AG04450 (cell line): ENCODE measurements around the gene CDC42BPB. TPM values are rescaled to one million over a fixed set of nuclear protein-coding genes. Genes with fewer than 3 reads are reported as not detected.

Source experiments
- CTCF ChIA-PET: fragments of 300-600, 350-600 bp; formaldehyde crosslinking; extraction: SDS; loops from one replicate; lab custom pipeline; 2022; ENCODE audit warnings: antibody characterized with exemption, inconsistent platforms; lab: Charles Lee
- POLR2A ChIA-PET: fragments of 350-600 bp; formaldehyde crosslinking; extraction: SDS; loops from one replicate; lab custom pipeline; 2021; ENCODE audit warnings: antibody characterized with exemption, inconsistent platforms; lab: Yijun Ruan, JAX
- DNase-seq: peaks from one replicate; pipeline ENCODE4 v3.0.0-alpha.2; 2011; ENCODE audit warnings: low read depth, low spot score
- H3K27ac ChIP-seq: one replicate; pipeline ENCODE4 v1.5.1; 2012; ENCODE audit warnings: low read depth, low read length, control low read depth
- H3K27me3 ChIP-seq: one replicate; pipeline ENCODE4 v1.6.0; 2012; ENCODE audit warnings: low read length; ENCODE audit not compliant: control insufficient read depth, insufficient read depth
- H3K4me3 ChIP-seq: 2 replicates; pipeline ENCODE4 v1.5.1; 2011; ENCODE audit warnings: mild to moderate bottlenecking, low read depth, low read length, control low read depth
- H3K9me3 ChIP-seq: 2 replicates; pipeline ENCODE4 v1.5.1; 2012; ENCODE audit warnings: low read length; ENCODE audit not compliant: control insufficient read depth, insufficient read depth
- polyA plus RNA-seq: library from polyadenylated mRNA; depleted of rRNA; stranded (reverse); fragments of >200 nt; gene quantifications from 2 replicates; pipeline ENCODE4 v1.2.3, GENCODE V29; 2011
- TF ChIP-seq, protein P1 (sequence below): IDR thresholded peaks from 2 replicates; pipeline ENCODE4 v1.5.1; 2011; ENCODE audit warnings: low read depth, low read length, control low read depth, inconsistent platforms

Gene CDC42BPB
- polyA plus RNA-seq, 1 experiment, result 57.0 TPM

DNA sequence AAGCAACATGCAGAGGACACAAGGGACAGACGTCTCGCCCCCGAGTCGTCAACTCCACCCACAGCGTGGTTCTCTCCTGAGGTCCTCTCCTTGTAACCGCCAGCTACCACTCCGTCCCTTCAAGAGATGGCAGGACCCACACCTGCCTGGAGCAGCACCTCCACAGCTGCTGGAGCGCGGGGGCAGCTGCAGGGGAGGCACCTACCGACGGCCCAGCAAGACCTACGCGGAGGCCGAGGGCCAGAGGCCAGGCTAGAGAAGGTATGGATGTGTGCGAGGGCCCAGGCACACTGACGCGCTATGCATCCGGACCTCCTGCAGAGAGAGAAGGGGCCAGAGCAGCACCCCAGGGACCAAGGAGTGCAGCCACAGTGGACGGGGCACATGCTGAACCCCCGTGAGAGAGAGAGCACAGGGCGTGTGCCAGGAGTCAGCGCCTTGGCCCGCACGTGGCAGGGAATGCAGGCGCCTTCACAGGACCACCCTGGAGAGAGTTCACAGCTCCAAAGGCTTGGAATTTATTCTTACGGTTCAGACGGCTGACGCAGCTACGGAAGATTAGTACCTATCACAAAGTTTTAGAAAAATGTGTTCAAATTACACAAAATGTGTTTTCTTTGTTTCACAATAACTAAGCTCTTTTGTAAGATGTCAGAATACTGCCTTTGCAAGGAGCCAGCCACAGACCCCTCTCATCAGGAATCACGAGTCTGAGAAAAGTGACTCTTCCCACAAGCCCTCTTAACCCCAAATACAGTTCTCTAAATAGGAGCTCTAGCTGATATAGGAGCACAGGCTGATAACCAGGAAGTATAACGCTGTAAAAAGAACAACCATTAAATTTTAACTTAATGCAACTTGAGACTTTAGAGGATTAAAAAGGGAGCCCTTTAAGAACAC is 36.8 kb downstream of the CDC42BPB start:
- CTCF ChIA-PET, result no interaction called here
- TF ChIP-seq, protein P1, sequence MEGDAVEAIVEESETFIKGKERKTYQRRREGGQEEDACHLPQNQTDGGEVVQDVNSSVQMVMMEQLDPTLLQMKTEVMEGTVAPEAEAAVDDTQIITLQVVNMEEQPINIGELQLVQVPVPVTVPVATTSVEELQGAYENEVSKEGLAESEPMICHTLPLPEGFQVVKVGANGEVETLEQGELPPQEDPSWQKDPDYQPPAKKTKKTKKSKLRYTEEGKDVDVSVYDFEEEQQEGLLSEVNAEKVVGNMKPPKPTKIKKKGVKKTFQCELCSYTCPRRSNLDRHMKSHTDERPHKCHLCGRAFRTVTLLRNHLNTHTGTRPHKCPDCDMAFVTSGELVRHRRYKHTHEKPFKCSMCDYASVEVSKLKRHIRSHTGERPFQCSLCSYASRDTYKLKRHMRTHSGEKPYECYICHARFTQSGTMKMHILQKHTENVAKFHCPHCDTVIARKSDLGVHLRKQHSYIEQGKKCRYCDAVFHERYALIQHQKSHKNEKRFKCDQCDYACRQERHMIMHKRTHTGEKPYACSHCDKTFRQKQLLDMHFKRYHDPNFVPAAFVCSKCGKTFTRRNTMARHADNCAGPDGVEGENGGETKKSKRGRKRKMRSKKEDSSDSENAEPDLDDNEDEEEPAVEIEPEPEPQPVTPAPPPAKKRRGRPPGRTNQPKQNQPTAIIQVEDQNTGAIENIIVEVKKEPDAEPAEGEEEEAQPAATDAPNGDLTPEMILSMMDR, result no peak

GRCh38 chr14:103019826-103020225 is 37.5 kb downstream of the CDC42BPB start:
- POLR2A ChIA-PET, result no interaction called here
- Histone ChIP-seq H3K27ac (no peak overlapping the region), H3K27me3 (no peaks in the 10 kb centered on the region), H3K9me3 (no peaks in the 10 kb centered on the region; the same call in 1 of the 2 replicates), H3K4me3 (no peak overlapping the region)
- CTCF ChIA-PET, result no interaction called here
- DNase-seq, result no peak
- TF ChIP-seq, protein P1, result no peak

More for the DNA sequence above, 36.8 kb downstream of the CDC42BPB start:
- POLR2A ChIA-PET, result interaction anchor here (0.7 kb wide), 1 partner anchor 37 kb away, joined by 7 read pairs; the partner anchor contains the start of gene CDC42BPB
- H3K27me3 ChIP-seq, result no peaks in the 10 kb centered on the region
- H3K27ac ChIP-seq, result no peak overlapping the region
- H3K9me3 ChIP-seq, result no peaks in the 10 kb centered on the region; the same call in 1 of the 2 replicates
- no peak overlapping the region for H3K4me3 ChIP-seq
- DNase-seq, result no peak

DNA sequence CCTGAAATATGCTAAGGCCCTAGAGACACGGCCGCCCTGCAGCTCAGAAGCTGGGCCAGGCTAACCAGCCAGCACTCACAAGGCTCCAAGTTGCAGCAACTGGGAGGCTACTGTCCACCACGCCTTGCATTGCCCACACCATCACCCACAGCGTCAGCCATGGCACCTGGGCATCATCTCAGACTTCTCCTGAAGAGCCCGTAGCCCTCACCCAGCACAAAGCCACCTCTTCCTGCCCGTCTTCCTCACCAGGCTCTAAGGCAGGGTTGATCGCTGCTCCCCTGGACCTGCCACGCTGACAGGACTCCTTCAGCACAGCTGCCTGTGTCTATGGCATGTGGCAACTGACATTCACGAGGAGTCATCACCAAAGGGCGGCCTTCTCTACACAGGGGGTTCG is 38.1 kb downstream of the CDC42BPB start:
- Histone ChIP-seq H3K27ac (no peak overlapping the region), H3K27me3 (no peaks in the 10 kb centered on the region), H3K9me3 (no peaks in the 10 kb centered on the region; the same call in 1 of the 2 replicates), H3K4me3 (no peak overlapping the region)
- DNase-seq, result no peak
- TF ChIP-seq, protein P1, result no peak
- ChIA-PET POLR2A (no interaction called here), CTCF (no interaction called here)

DNA sequence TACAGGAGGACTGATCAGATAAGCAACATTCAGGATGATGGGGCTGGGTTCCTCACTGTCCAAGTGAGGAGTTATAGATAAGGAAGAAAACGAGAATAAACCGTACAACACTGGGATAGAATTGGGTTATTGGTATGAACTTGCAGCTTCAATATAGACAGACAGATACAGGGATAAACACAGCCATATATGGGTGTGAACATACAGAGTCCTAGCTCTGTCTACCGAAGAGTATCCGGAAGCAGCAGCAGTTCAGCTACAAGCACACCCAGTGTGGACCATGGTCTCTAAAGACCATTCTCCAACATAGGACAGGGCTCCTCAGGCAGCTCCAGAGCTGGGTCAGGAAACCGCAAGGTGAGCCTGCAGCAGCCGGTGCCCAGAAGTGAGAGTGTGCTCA is 40.8 kb downstream of the CDC42BPB start:
- no peak for DNase-seq
- Histone ChIP-seq H3K9me3 (no peaks in the 10 kb centered on the region; the same call in 1 of the 2 replicates), H3K27me3 (no peaks in the 10 kb centered on the region), H3K4me3 (no peak overlapping the region), H3K27ac (no peak overlapping the region)
- CTCF ChIA-PET, result no interaction called here
- POLR2A ChIA-PET, result interaction anchor here (0.6 kb wide), 1 partner anchor 373 kb away, joined by 4 read pairs; no protein-coding TSS in a partner anchor
- TF ChIP-seq, protein P1, result no peak

DNA sequence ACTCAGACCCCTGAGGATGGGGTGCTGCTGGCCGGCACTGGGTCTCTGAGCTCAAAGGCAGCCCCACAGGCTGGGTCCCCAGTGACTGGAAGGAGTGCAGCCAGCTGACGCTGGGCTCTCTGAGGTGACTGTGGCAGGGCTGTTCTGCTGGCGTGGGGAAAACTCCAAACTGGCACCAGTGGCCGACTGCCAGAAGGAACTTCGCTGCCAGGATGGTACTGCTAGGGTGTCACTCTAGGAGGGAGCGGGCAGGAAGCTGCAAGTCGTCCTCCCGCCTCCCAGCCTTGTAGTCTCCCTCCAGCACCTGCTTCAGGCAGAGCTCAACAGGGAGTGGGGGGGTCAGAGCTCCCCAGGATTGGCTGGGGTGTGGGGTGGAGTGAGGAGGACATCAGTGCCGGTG is 41.3 kb downstream of the CDC42BPB start:
- DNase-seq, result no peak
- TF ChIP-seq, protein P1, result no peak
- Histone ChIP-seq H3K4me3 (no peak overlapping the region), H3K27me3 (no peaks in the 10 kb centered on the region), H3K27ac (no peak overlapping the region), H3K9me3 (peaks cover 2% of the 10 kb centered on the region; the same call in 1 of the 2 replicates)
- ChIA-PET POLR2A (no interaction called here), CTCF (interaction anchor here (1.3 kb wide), 1 partner anchor 59 kb away, joined by 3 read pairs; no protein-coding TSS in a partner anchor)
